Stimulated activated CD8-positive, alpha-beta memory T cell treated with anti-CD3 and anti-CD28 coated beads, Interleukin-4, amount 100 ng/mL, for 24 hours (primary cell): ENCODE results near the gene TACO1.

Experiments
- DNase-seq: peaks from one replicate; pipeline ENCODE4 v3.0.0-alpha.2; 2020; ENCODE audit warnings: low read depth

TACO1 gene

GRCh38 chr17:63601439-63602371, 1.0 kb downstream of the TACO1 start:
- DNase-seq = no peak

GRCh38 chr17:63609816-63610573, 9.3 kb downstream of the TACO1 start:
- no peak for DNase-seq

GRCh38 chr17:63610854-63611253, 10.2 kb downstream of the TACO1 start:
- DNase-seq = no peak

GRCh38 chr17:63611354-63611753, 10.7 kb downstream of the TACO1 start:
- no peak for DNase-seq

GRCh38 chr17:63613663-63614062, 13.0 kb downstream of the TACO1 start:
- no peak for DNase-seq

GRCh38 chr17:63621229-63621683, 20.6 kb downstream of the TACO1 start:
- no peak for DNase-seq

- DNase-seq = peak; percentile 92
Measured at GRCh38 chr17:63621684-63622573, 21.2 kb downstream of the TACO1 start, which contains the start of gene MAP3K3. Gene MAP3K3 (plus strand): TSS chr17:63622417. CDS start chr17:63622760, 343 bp downstream.

GRCh38 chr17:63622574-63623390, 22.1 kb downstream of the TACO1 start:
- DNase-seq = peak; percentile 49

- DNase-seq = no peak
Measured at GRCh38 chr17:63623786-63624530, 23.3 kb downstream of the TACO1 start.

GRCh38 chr17:63624531-63624880, 23.8 kb downstream of the TACO1 start:
- no peak for DNase-seq

- DNase-seq = no peak
Measured at GRCh38 chr17:63626551-63627180, 26.0 kb downstream of the TACO1 start.

- no peak for DNase-seq
Measured at GRCh38 chr17:63629627-63630026, 28.9 kb downstream of the TACO1 start.

- DNase-seq = no peak
Measured at GRCh38 chr17:63631062-63631461, 30.4 kb downstream of the TACO1 start.

GRCh38 chr17:63631626-63632025, 30.9 kb downstream of the TACO1 start:
- no peak for DNase-seq

GRCh38 chr17:63633742-63634141, 33.0 kb downstream of the TACO1 start:
- DNase-seq = no peak

GRCh38 chr17:63634163-63634562, 33.5 kb downstream of the TACO1 start:
- DNase-seq = no peak

GRCh38 chr17:63634816-63635215, 34.1 kb downstream of the TACO1 start:
- DNase-seq = no peak

GRCh38 chr17:63635290-63635689, 34.6 kb downstream of the TACO1 start:
- DNase-seq = no peak

- DNase-seq = no peak
Measured at GRCh38 chr17:63635787-63636186, 35.1 kb downstream of the TACO1 start.

GRCh38 chr17:63639125-63639524, 38.4 kb downstream of the TACO1 start:
- no peak for DNase-seq
